IMR-90 (cell line): ENCODE measurements around the gene POLR1G. TPM values are rescaled to one million over a fixed set of nuclear protein-coding genes. Genes with fewer than 3 reads are reported as not detected.

Experiments
- ATAC-seq: fragments of 200-7000 bp; cut with Tn5 transposase; 2 replicates; pipeline ENCODE4 v1.9.1; 2020; ENCODE audit warnings: low read depth, mild to moderate bottlenecking, moderate library complexity
- BruUV-seq: library from RNA; stranded (reverse); fragments of 400-500 nt; replicated peaks from 2 replicates; lab custom pipeline; 2021; lab: Mats Ljungman, UMichigan
- CTCF ChIA-PET: fragments of 300-600 bp; formaldehyde crosslinking; extraction: SDS; loops from one replicate; lab custom pipeline; 2021; ENCODE audit warnings: antibody characterized with exemption; lab: Yijun Ruan, JAX
- POLR2A ChIA-PET: fragments of 300-600 bp; sonication (Branson Sonifier 250); formaldehyde crosslinking; loops from one replicate; lab custom pipeline; 2022; ENCODE audit warnings: antibody characterized with exemption; ENCODE audit not compliant: unreplicated experiment; lab: Charles Lee
- DNase-seq: peaks from one replicate; pipeline ENCODE4 v3.0.0; 2013
- H2AFZ ChIP-seq: replicated peaks from 2 replicates; pipeline ENCODE3; 2013; ENCODE audit warnings: low read length, mild to moderate bottlenecking; ENCODE audit not compliant: poor library complexity
- H2AK5ac ChIP-seq: 2 replicates; pipeline ENCODE4 v1.6.1; 2013; ENCODE audit warnings: low read depth, low read length, inconsistent platforms
- H2AK9ac ChIP-seq: replicated peaks from 2 replicates; pipeline ENCODE3; 2013; ENCODE audit warnings: mild to moderate bottlenecking, low read depth, low read length, moderate library complexity; ENCODE audit not compliant: poor library complexity
- H2BK120ac ChIP-seq: 2 replicates; pipeline ENCODE4 v1.6.1; 2013; ENCODE audit warnings: low read depth, low read length, inconsistent platforms
- H2BK15ac ChIP-seq: 3 replicates; pipeline ENCODE4 v1.6.1; 2013; ENCODE audit warnings: low read depth, low read length, inconsistent platforms
- H2BK20ac ChIP-seq: 2 replicates; pipeline ENCODE4 v1.6.1; 2013; ENCODE audit warnings: low read depth, mild to moderate bottlenecking, inconsistent platforms, low read length, moderate library complexity
- H2BK5ac ChIP-seq: 2 replicates; pipeline ENCODE4 v1.6.1; 2013; ENCODE audit warnings: mild to moderate bottlenecking, low read depth, low read length, inconsistent platforms; ENCODE audit not compliant: poor library complexity, severe bottlenecking
- H3K14ac ChIP-seq: replicated peaks from 2 replicates; pipeline ENCODE4 v1.6.1; 2013; ENCODE audit warnings: low read depth, low read length, inconsistent platforms
- H3K18ac ChIP-seq: 2 replicates; pipeline ENCODE4 v1.6.1; 2013; ENCODE audit warnings: low read depth, low read length, control low read depth
- H3K23ac ChIP-seq: 2 replicates; pipeline ENCODE4 v1.6.1; 2013; ENCODE audit warnings: low read depth, low read length, inconsistent platforms
- H3K27ac ChIP-seq: 2 replicates; pipeline ENCODE4 v1.5.1; 2013; ENCODE audit warnings: mild to moderate bottlenecking, control low read depth, low read length; ENCODE audit not compliant: insufficient read depth
- H3K27me3 ChIP-seq: 2 replicates; pipeline ENCODE4 v1.6.1; 2013; ENCODE audit warnings: low read length; ENCODE audit not compliant: control insufficient read depth, insufficient read depth
- H3K36me3 ChIP-seq: 2 replicates; pipeline ENCODE4 v1.6.1; 2013; ENCODE audit warnings: low read length, mixed read lengths; ENCODE audit not compliant: control insufficient read depth, insufficient read depth
- H3K4ac ChIP-seq: 2 replicates; pipeline ENCODE4 v1.6.1; 2013; ENCODE audit warnings: low read depth, low read length, inconsistent platforms
- H3K4me1 ChIP-seq: 2 replicates; pipeline ENCODE4 v1.6.1; 2013; ENCODE audit warnings: low read length, mixed read lengths; ENCODE audit not compliant: control insufficient read depth, insufficient read depth
- H3K4me2 ChIP-seq: 2 replicates; pipeline ENCODE4 v1.6.1; 2013; ENCODE audit warnings: low read depth, mild to moderate bottlenecking, control low read depth, low read length, moderate library complexity
- H3K4me3 ChIP-seq: 2 replicates; pipeline ENCODE4 v1.5.1; 2013; ENCODE audit warnings: low read depth, mild to moderate bottlenecking, control low read depth, low read length, moderate library complexity; ENCODE audit not compliant: insufficient read depth
- H3K56ac ChIP-seq: 2 replicates; pipeline ENCODE4 v1.6.1; 2013; ENCODE audit warnings: low read length, inconsistent platforms; ENCODE audit not compliant: insufficient read depth; ENCODE audit errors: extremely low read depth
- H3K79me1 ChIP-seq, 2 experiments: 2 replicates each; pipeline ENCODE4 v1.6.1; 2013; ENCODE audit warnings: low read length in 2 of 2, inconsistent platforms in 1 of 2, low read depth in 1 of 2
- H3K9ac ChIP-seq: 2 replicates; pipeline ENCODE4 v1.6.1; 2013; ENCODE audit warnings: low read depth, low read length, control low read depth
- H3K9me1 ChIP-seq: 2 replicates; pipeline ENCODE4 v1.6.1; 2013; ENCODE audit warnings: low read length, inconsistent platforms; ENCODE audit not compliant: insufficient read depth
- H3K9me3 ChIP-seq: 2 replicates; pipeline ENCODE4 v1.6.1; 2013; ENCODE audit warnings: low read length; ENCODE audit not compliant: control insufficient read depth, insufficient read depth
- H4K20me1 ChIP-seq: 2 replicates; pipeline ENCODE4 v1.6.1; 2013; ENCODE audit warnings: low read length, inconsistent platforms; ENCODE audit not compliant: insufficient read depth
- H4K5ac ChIP-seq: 2 replicates; pipeline ENCODE4 v1.6.1; 2013; ENCODE audit warnings: mild to moderate bottlenecking, low read depth, low read length, control low read depth
- H4K8ac ChIP-seq, 2 experiments: 2 replicates each; pipeline ENCODE4 v1.6.1; 2013; ENCODE audit warnings: low read depth in 2 of 2, low read length in 2 of 2, control low read depth in 1 of 2, inconsistent platforms in 1 of 2
- H4K91ac ChIP-seq: 2 replicates; pipeline ENCODE4 v1.6.1; 2013; ENCODE audit warnings: low read depth, low read length, inconsistent platforms; ENCODE audit not compliant: insufficient read depth
- BHLHE40 ChIP-seq: fragments of 150-350 bp; IDR thresholded peaks from 2 replicates; pipeline ENCODE4 v1.6.1; 2016; ENCODE audit warnings: mild to moderate bottlenecking, low read depth, low read length
- CEBPB ChIP-seq: IDR thresholded peaks from 2 replicates; pipeline ENCODE4 v1.6.1; 2012; ENCODE audit warnings: low read depth, low read length, improper control_type of control experiment
- CHD1 ChIP-seq: IDR thresholded peaks from 2 replicates; pipeline ENCODE4 v1.6.1; 2012; ENCODE audit warnings: low read depth, low read length, improper control_type of control experiment
- FOS ChIP-seq: fragments of 150-350 bp; IDR thresholded peaks from 2 replicates; pipeline ENCODE4 v1.6.1; 2016; ENCODE audit warnings: low read depth, low read length
- MAFK ChIP-seq: IDR thresholded peaks from 2 replicates; pipeline ENCODE4 v1.6.1; 2012; ENCODE audit warnings: low read depth, low read length, improper control_type of control experiment
- MXI1 ChIP-seq: IDR thresholded peaks from 2 replicates; pipeline ENCODE4 v1.6.1; 2012; ENCODE audit warnings: low read depth, mild to moderate bottlenecking, low read length, moderate library complexity, borderline replicate concordance
- POLR2A ChIP-seq: IDR thresholded peaks from 2 replicates; pipeline ENCODE4 v1.6.1; 2012; ENCODE audit warnings: mild to moderate bottlenecking, low read depth, low read length
- RAD21 ChIP-seq: IDR thresholded peaks from 2 replicates; pipeline ENCODE4 v1.6.1; 2012; ENCODE audit warnings: low read length, improper control_type of control experiment
- RCOR1 ChIP-seq: IDR thresholded peaks from 2 replicates; pipeline ENCODE4 v1.6.1; 2012; ENCODE audit warnings: mild to moderate bottlenecking, low read length, improper control_type of control experiment; ENCODE audit not compliant: insufficient replicate concordance
- RFX5 ChIP-seq: IDR thresholded peaks from 2 replicates; pipeline ENCODE4 v1.8.0; 2012; ENCODE audit warnings: low read depth, mild to moderate bottlenecking, low read length, moderate library complexity
- SMC3 ChIP-seq: fragments of 150-350 bp; IDR thresholded peaks from 2 replicates; pipeline ENCODE4 v1.6.1; 2016; ENCODE audit warnings: low read depth, mild to moderate bottlenecking, antibody characterized with exemption, low read length, moderate library complexity
- WGBS, 2 experiments: methylation state at CpG; one replicate each; pipeline versions ENCODE4 v1.1.5 to v1.1.7; 2013; ENCODE audit warnings: missing lambda C conversion rate in 2 of 2; ENCODE audit not compliant: insufficient read length in 1 of 2; ENCODE audit errors: extremely low coverage in 2 of 2; 5-methylcytosine and 5-hydroxymethylcytosine counted together
- dilution Hi-C: fragments of 300-500 bp; cut with HindIII; formaldehyde crosslinking; loops from one replicate; pipeline ENCODE4 v1.14.3; 2018; ENCODE audit warnings: low sequenced_read_pairs; ENCODE audit not compliant: unreplicated experiment
- in situ Hi-C: fragments of 300-500 bp; cut with MboI; formaldehyde crosslinking; loops from 3 replicates; pipeline ENCODE4 v1.14.3; 2019; ENCODE audit warnings: low sequenced_read_pairs, inconsistent platforms, mixed read lengths
- intact Hi-C: fragments of 100-400 bp; cut with micrococcal nuclease; formaldehyde crosslinking; loops from 2 replicates; pipeline ENCODE4 v1.10.0; 2022
- polyA plus RNA-seq, 3 experiments: library from polyadenylated mRNA; depleted of rRNA; stranded (reverse); fragments of >200 nt; gene quantifications; 2 replicates each; pipeline ENCODE4 v1.2.3, GENCODE V29; 2012; ENCODE audit warnings: low replicate concordance in 1 of 3
- total RNA-seq: library from RNA; depleted of rRNA; stranded (reverse); fragments of >200 nt; gene quantifications from 2 replicates; pipeline ENCODE4 v1.2.3, GENCODE V29; 2012
- TF ChIP-seq, protein P1 (sequence below): fragments of 150-350 bp; IDR thresholded peaks from 2 replicates; pipeline ENCODE4 v1.6.1; 2016; ENCODE audit warnings: low read depth, mild to moderate bottlenecking, low read length, moderate library complexity, borderline replicate concordance

The POLR1G gene
- total and polyA plus RNA-seq, 2 of the 4 experiments (the other 2 are of a cell fraction), result 8.0 to 12.5 TPM

DNA sequence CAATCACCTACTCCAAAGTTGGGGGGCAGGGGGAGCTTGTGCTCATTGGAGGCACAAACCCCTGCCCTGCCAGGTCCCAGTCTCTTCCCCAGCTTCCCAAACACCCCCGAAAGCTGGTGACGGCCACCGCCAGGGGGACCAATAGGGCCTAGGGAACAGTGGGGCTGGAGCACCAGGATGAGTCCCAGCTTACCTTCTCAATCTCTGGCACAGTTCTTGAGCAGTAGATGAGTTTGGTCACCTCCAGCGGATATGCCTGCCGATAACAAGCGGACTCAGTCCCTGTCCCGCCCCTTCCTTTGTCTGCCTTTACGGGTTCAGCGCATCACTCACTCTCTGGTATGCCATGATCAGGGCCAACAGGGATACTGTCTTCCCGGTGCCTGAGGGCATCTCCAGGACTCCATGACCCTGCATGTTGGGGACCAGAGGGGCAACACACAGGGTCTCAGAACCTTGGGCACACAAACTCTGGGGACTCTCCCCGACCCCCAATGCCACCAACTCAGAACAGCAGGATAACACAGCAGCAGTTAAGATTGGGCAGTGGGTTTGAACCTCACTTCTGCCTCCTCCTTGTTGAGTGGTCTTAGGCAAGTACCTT lies 37.6 kb upstream of the POLR1G start:
- no peak overlapping the region for H3K4me3 ChIP-seq
- H3K9ac ChIP-seq, result no peak overlapping the region
- dilution Hi-C loops, result no loop called here
- intact Hi-C loops, result no loop called here
- H2AFZ ChIP-seq, result no peak overlapping the region
- in situ Hi-C loops, result no loop called here
- no peak overlapping the region for H2BK5ac ChIP-seq
- H3K56ac ChIP-seq, result no peak overlapping the region
- no TSS peak for BruUV-seq
- ATAC-seq, result no peak
- no peak overlapping the region for H2BK120ac ChIP-seq
- H3K36me3 ChIP-seq, result peaks cover 11% of the 10 kb centered on the region
- no peak overlapping the region for H3K4ac ChIP-seq
- H3K79me1 ChIP-seq, result peaks cover 21 to 35% of the 10 kb centered on the region in 2 experiments
- no peak overlapping the region for H3K27ac ChIP-seq
- no peak overlapping the region for H4K91ac ChIP-seq
- no peaks in the 10 kb centered on the region for H3K27me3 ChIP-seq
- H4K20me1 ChIP-seq, result no peaks in the 10 kb centered on the region
- peak overlapping the region; percentile 48 for H2AK9ac ChIP-seq
- H2AK5ac ChIP-seq, result peak overlapping the region; percentile 16; the same call in 1 of the 2 replicates
- H3K9me3 ChIP-seq, result no peaks in the 10 kb centered on the region
- no peak for TF ChIP-seq CEBPB
- no peak for TF ChIP-seq SMC3
- TF ChIP-seq CHD1, result no peak
- no peak for TF ChIP-seq POLR2A
- TF ChIP-seq FOS, result no peak
- no peak for TF ChIP-seq MXI1
- TF ChIP-seq RCOR1, result no peak
- no peak for TF ChIP-seq MAFK
- TF ChIP-seq, protein P1, sequence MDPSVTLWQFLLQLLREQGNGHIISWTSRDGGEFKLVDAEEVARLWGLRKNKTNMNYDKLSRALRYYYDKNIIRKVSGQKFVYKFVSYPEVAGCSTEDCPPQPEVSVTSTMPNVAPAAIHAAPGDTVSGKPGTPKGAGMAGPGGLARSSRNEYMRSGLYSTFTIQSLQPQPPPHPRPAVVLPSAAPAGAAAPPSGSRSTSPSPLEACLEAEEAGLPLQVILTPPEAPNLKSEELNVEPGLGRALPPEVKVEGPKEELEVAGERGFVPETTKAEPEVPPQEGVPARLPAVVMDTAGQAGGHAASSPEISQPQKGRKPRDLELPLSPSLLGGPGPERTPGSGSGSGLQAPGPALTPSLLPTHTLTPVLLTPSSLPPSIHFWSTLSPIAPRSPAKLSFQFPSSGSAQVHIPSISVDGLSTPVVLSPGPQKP, result no peak
- no peak for TF ChIP-seq RAD21
- TF ChIP-seq RFX5, result no peak
- no peak for TF ChIP-seq BHLHE40
- no peak overlapping the region for H3K18ac ChIP-seq
- ChIA-PET POLR2A (no interaction called here), CTCF (interaction anchor here (1.1 kb wide), 1 partner anchor 70 kb away, joined by 3 read pairs; no protein-coding TSS in a partner anchor)
- WGBS, 2 experiments, result 96% methylated on average over 4 of the region's 11 CpGs; no CpG with 5 or more reads in 1 of the 2 experiments
- no peak overlapping the region for H2BK15ac ChIP-seq
- H3K23ac ChIP-seq, result peak overlapping the region; percentile 39; the same call in 1 of the 2 replicates
- peaks cover 4% of the 10 kb centered on the region for H3K4me1 ChIP-seq
- no peak for DNase-seq
- H4K5ac ChIP-seq, result no peak overlapping the region
- peak overlapping the region; percentile 10; the same call in 1 of the 2 replicates for H3K4me2 ChIP-seq
- H3K9me1 ChIP-seq, result peaks cover 13% of the 10 kb centered on the region
- H3K14ac ChIP-seq, result no peak overlapping the region
- H2BK20ac ChIP-seq, result no peak overlapping the region
- H4K8ac ChIP-seq, result no peak overlapping the region
